Hindlimb muscle (tissue), 1 donor: Measurements from ENCODE around the gene COX7A1. TPM values are rescaled to one million over a fixed set of nuclear protein-coding genes. Genes with fewer than 3 reads are reported as not detected.

ENCODE experiments used
- DNase-seq: peaks from one replicate; pipeline ENCODE4 v3.0.0-alpha.2; 2013
- polyA plus RNA-seq: library from polyadenylated mRNA; unstranded; fragments of 120-200 nt; gene quantifications from one replicate; pipeline ENCODE4 v1.2.1, GENCODE V29; 2013; ENCODE audit not compliant: insufficient read length

COX7A1 gene
- polyA plus RNA-seq, 1 donor = 221 TPM

- DNase-seq = no peak
These were observed 41.1 kb downstream of the COX7A1 start for GRCh38 chr19:36111200-36111539.

- DNase-seq = no peak
These were observed 41.6 kb downstream of the COX7A1 start, which contains the start of gene OVOL3 for GRCh38 chr19:36110487-36111199. OVOL3 (plus strand) TSS chr19:36111143; CDS start chr19:36111203, 60 bp downstream.

- no peak for DNase-seq
These were observed 43.6 kb downstream of the COX7A1 start for GRCh38 chr19:36108684-36109083.

- DNase-seq = no peak
These were observed 45.3 kb downstream of the COX7A1 start for GRCh38 chr19:36106991-36107390.

- DNase-seq = no peak
These were observed 45.8 kb downstream of the COX7A1 start for GRCh38 chr19:36106441-36106840.

GRCh38 chr19:36103842-36104552 is 48.2 kb downstream of the COX7A1 start:
- DNase-seq = no peak

GRCh38 chr19:36103040-36103626 is 49.1 kb downstream of the COX7A1 start:
- no peak for DNase-seq

GRCh38 chr19:36101550-36102327 is 50.5 kb downstream of the COX7A1 start:
- no peak for DNase-seq

Other genes with a start within 250 kb of the COX7A1 start
- gene HCST, start 249.9 kb downstream of the COX7A1 start, polyA plus RNA-seq = 8.3 TPM
- 25.8 TPM for gene TYROBP, start 244.2 kb downstream of the COX7A1 start, polyA plus RNA-seq
- gene LRFN3, start 216.1 kb downstream of the COX7A1 start, polyA plus RNA-seq = 8.6 TPM
- gene SDHAF1, start 157.3 kb downstream of the COX7A1 start, polyA plus RNA-seq = 15.9 TPM
- 0.27 TPM for gene SYNE4, start 143.6 kb downstream of the COX7A1 start, polyA plus RNA-seq
- gene ALKBH6, start 138.2 kb downstream of the COX7A1 start, polyA plus RNA-seq = 10.9 TPM
- gene CLIP3, start 119.6 kb downstream of the COX7A1 start, polyA plus RNA-seq = 19.3 TPM
- gene THAP8, start 98.2 kb downstream of the COX7A1 start, polyA plus RNA-seq = 11.2 TPM
- gene WDR62, start 97.5 kb downstream of the COX7A1 start, polyA plus RNA-seq = 3.1 TPM
- not detected for gene OVOL3, start 41.3 kb downstream of the COX7A1 start, polyA plus RNA-seq
- 55.2 TPM for gene POLR2I, start 37.6 kb downstream of the COX7A1 start, polyA plus RNA-seq
- gene TBCB, start 37.0 kb downstream of the COX7A1 start, polyA plus RNA-seq = 93.2 TPM
- 542 TPM for gene CAPNS1, start 12.4 kb downstream of the COX7A1 start, polyA plus RNA-seq
- 6.7 TPM for gene ZNF565, start 62.2 kb upstream of the COX7A1 start, polyA plus RNA-seq
- 58.6 TPM for gene ZNF146, start 62.7 kb upstream of the COX7A1 start, polyA plus RNA-seq
- gene ZFP14, start 226.8 kb upstream of the COX7A1 start, polyA plus RNA-seq = 5.2 TPM